Neural cell (in vitro differentiated cells): ENCODE data around the gene RALB. TPM values are rescaled to one million over a fixed set of nuclear protein-coding genes. Genes with fewer than 3 reads are reported as not detected.

Source experiments
- H2AFZ ChIP-seq: fragments of 200-600, 300-800 bp; sonication (generic), shearing (Covaris generic); 2 replicates; pipeline ENCODE4 v1.6.0; 2014; ENCODE audit warnings: low read depth, mild to moderate bottlenecking, antibody characterized with exemption, low read length, moderate library complexity
- H3F3A ChIP-seq: fragments of 200-600 bp; shearing (Covaris generic); 2 replicates; pipeline ENCODE4 v1.6.1; 2016; ENCODE audit warnings: mild to moderate bottlenecking, moderate library complexity, mixed read lengths, antibody characterized with exemption, low read length; ENCODE audit not compliant: insufficient read depth, poor library complexity, severe bottlenecking
- H3K27ac ChIP-seq: fragments of 200-600, 300-800 bp; sonication (generic), shearing (Covaris generic); 2 replicates; pipeline ENCODE4 v1.5.1; 2014; ENCODE audit warnings: mild to moderate bottlenecking, low read length, moderate library complexity
- H3K27me3 ChIP-seq: fragments of 300-800, 200-600 bp; sonication (generic), shearing (Covaris generic); 2 replicates; pipeline ENCODE4 v1.6.0; 2014; ENCODE audit warnings: mild to moderate bottlenecking, low read depth, low read length, moderate library complexity; ENCODE audit not compliant: insufficient read depth
- H3K36me3 ChIP-seq: fragments of 300-800, 200-600 bp; sonication (generic), shearing (Covaris generic); 2 replicates; pipeline ENCODE4 v1.5.1; 2014; ENCODE audit warnings: mild to moderate bottlenecking, antibody characterized with exemption, low read length, moderate library complexity; ENCODE audit not compliant: insufficient read depth
- H3K4me2 ChIP-seq: fragments of 300-800, 200-600 bp; sonication (generic), shearing (Covaris generic); 2 replicates; pipeline ENCODE4 v1.6.0; 2014; ENCODE audit warnings: mild to moderate bottlenecking, low read length
- H3K4me3 ChIP-seq: fragments of 300-800, 200-600 bp; sonication (generic), shearing (Covaris generic); 2 replicates; pipeline ENCODE4 v1.5.1; 2014; ENCODE audit warnings: mild to moderate bottlenecking, low read length, moderate library complexity
- H3K79me2 ChIP-seq: fragments of 200-600 bp; shearing (Covaris generic); replicated peaks from 2 replicates; pipeline ENCODE4 v1.6.0; 2014; ENCODE audit warnings: mild to moderate bottlenecking, low read length, moderate library complexity; ENCODE audit not compliant: insufficient read depth
- H3K9ac ChIP-seq: fragments of 300-800, 200-600 bp; sonication (generic), shearing (Covaris generic); 2 replicates; pipeline ENCODE4 v1.6.1; 2016; ENCODE audit warnings: mild to moderate bottlenecking, low read length, mixed read lengths
- H3K9me2 ChIP-seq: fragments of 200-600 bp; shearing (Covaris generic); 2 replicates; pipeline ENCODE4 v1.6.1; 2016; ENCODE audit warnings: mild to moderate bottlenecking, low read length, mixed read lengths; ENCODE audit not compliant: insufficient read depth
- H3K9me3 ChIP-seq: fragments of 200-600, 300-800 bp; sonication (generic), shearing (Covaris generic); 2 replicates; pipeline ENCODE4 v1.6.1; 2016; ENCODE audit warnings: mild to moderate bottlenecking, mixed run types, low read length, moderate library complexity, mixed read lengths
- H4K20me1 ChIP-seq: fragments of 200-600 bp; shearing (Covaris generic); 2 replicates; pipeline ENCODE4 v1.6.1; 2016; ENCODE audit warnings: mild to moderate bottlenecking, mixed run types; ENCODE audit not compliant: insufficient read depth
- CTCF ChIP-seq: fragments of 450-650 bp; IDR thresholded peaks from 2 replicates; pipeline ENCODE4 v1.5.1; 2014; ENCODE audit warnings: antibody characterized with exemption, mild to moderate bottlenecking, moderate library complexity; ENCODE audit not compliant: poor library complexity, severe bottlenecking
- EP300 ChIP-seq: fragments of 450-650 bp; conservative IDR thresholded peaks from 2 replicates; pipeline ENCODE4 v1.6.1; 2014; ENCODE audit warnings: antibody characterized with exemption, mild to moderate bottlenecking, moderate library complexity; ENCODE audit not compliant: poor library complexity, severe bottlenecking
- EZH2 ChIP-seq: fragments of 200-600, 300-800 bp; shearing (Covaris generic), sonication (generic); IDR thresholded peaks from 2 replicates; pipeline ENCODE4 v1.6.1; 2014; ENCODE audit warnings: antibody characterized with exemption, low read length, borderline replicate concordance, mild to moderate bottlenecking; ENCODE audit not compliant: insufficient read depth, poor library complexity, severe bottlenecking
- MXI1 ChIP-seq: fragments of 450-650 bp; conservative IDR thresholded peaks from 2 replicates; pipeline ENCODE4 v1.6.1; 2014; ENCODE audit warnings: antibody characterized with exemption, mild to moderate bottlenecking; ENCODE audit not compliant: poor library complexity, severe bottlenecking
- POLR2AphosphoS5 ChIP-seq: IDR thresholded peaks from 2 replicates; pipeline ENCODE4 v1.6.1; 2012
- RAD21 ChIP-seq: fragments of 450-650 bp; conservative IDR thresholded peaks from 2 replicates; pipeline ENCODE4 v1.6.1; 2014; ENCODE audit warnings: antibody characterized with exemption, mild to moderate bottlenecking, moderate library complexity
- REST ChIP-seq: IDR thresholded peaks from 2 replicates; pipeline ENCODE4 v1.6.1; 2012; ENCODE audit warnings: borderline replicate concordance
- SMC3 ChIP-seq: fragments of 450-650 bp; conservative IDR thresholded peaks from 2 replicates; pipeline ENCODE4 v1.6.1; 2014; ENCODE audit warnings: antibody characterized with exemption, mild to moderate bottlenecking, moderate library complexity; ENCODE audit not compliant: poor library complexity
- TAF1 ChIP-seq: IDR thresholded peaks from 2 replicates; pipeline ENCODE4 v1.6.1; 2012; ENCODE audit warnings: low read depth
- polyA plus RNA-seq: library from polyadenylated mRNA; depleted of rRNA; stranded (reverse); fragments of >200 nt; gene quantifications from 2 replicates; pipeline ENCODE4 v1.2.3, GENCODE V29; 2014

RALB gene
- polyA plus RNA-seq, 1 donor from 2014 or later, result 50.6 TPM

GRCh38 chr2:120241684-120242083, 11.0 kb upstream of the RALB start:
- no peak overlapping the region for H3K4me2 ChIP-seq
- H3K27ac ChIP-seq, result no peak overlapping the region
- H3K4me3 ChIP-seq, result no peak overlapping the region
- H3K9me3 ChIP-seq, result no peaks in the 10 kb centered on the region
- H3K27me3 ChIP-seq, result no peaks in the 10 kb centered on the region
- H3K36me3 ChIP-seq, result no peaks in the 10 kb centered on the region
- H3F3A ChIP-seq, result no peaks in the 10 kb centered on the region
- no peak overlapping the region for H2AFZ ChIP-seq
- TF ChIP-seq EP300 (no peak), REST (no peak), CTCF (no peak), EZH2 (no peak), MXI1 (no peak), SMC3 (no peak), RAD21 (no peak), TAF1 (no peak), POLR2AphosphoS5 (no peak)
- H3K9me2 ChIP-seq, result no peaks in the 10 kb centered on the region
- no peaks in the 10 kb centered on the region for H4K20me1 ChIP-seq
- H3K9ac ChIP-seq, result no peak overlapping the region
- no peaks in the 10 kb centered on the region for H3K79me2 ChIP-seq

GRCh38 chr2:120243211-120243610, 9.4 kb upstream of the RALB start:
- H3K9ac ChIP-seq, result no peak overlapping the region
- no peaks in the 10 kb centered on the region for H3K79me2 ChIP-seq
- no peaks in the 10 kb centered on the region for H3K36me3 ChIP-seq
- no peaks in the 10 kb centered on the region for H3K9me2 ChIP-seq
- H4K20me1 ChIP-seq, result no peaks in the 10 kb centered on the region
- no peak overlapping the region for H2AFZ ChIP-seq
- no peak overlapping the region for H3K27ac ChIP-seq
- H3K4me2 ChIP-seq, result no peak overlapping the region
- H3F3A ChIP-seq, result no peaks in the 10 kb centered on the region
- no peaks in the 10 kb centered on the region for H3K27me3 ChIP-seq
- no peak overlapping the region for H3K4me3 ChIP-seq
- no peaks in the 10 kb centered on the region for H3K9me3 ChIP-seq
- no peak for TF ChIP-seq TAF1
- no peak for TF ChIP-seq RAD21
- no peak for TF ChIP-seq EP300
- no peak for TF ChIP-seq POLR2AphosphoS5
- TF ChIP-seq CTCF, result no peak
- no peak for TF ChIP-seq SMC3
